Mononuclear cell (primary cell): ENCODE results near the gene OR52B2. TPM values are rescaled to one million over a fixed set of nuclear protein-coding genes. Genes with fewer than 3 reads are reported as not detected.

Experiments
- H3K27me3 ChIP-seq: 2 replicates; pipeline ENCODE4 v1.6.0; 2011; ENCODE audit warnings: low read length, control low read depth; ENCODE audit not compliant: insufficient read depth
- H3K4me1 ChIP-seq: 2 replicates; pipeline ENCODE4 v1.5.1; 2011; ENCODE audit warnings: mild to moderate bottlenecking, low read length, control low read depth; ENCODE audit not compliant: insufficient read depth
- H3K4me3 ChIP-seq: 2 replicates; pipeline ENCODE4 v1.5.1; 2011; ENCODE audit warnings: mild to moderate bottlenecking, low read length, moderate library complexity
- H3K9me3 ChIP-seq: 2 replicates; pipeline ENCODE4 v1.5.1; 2011; ENCODE audit warnings: low read depth, mild to moderate bottlenecking, control low read depth, low read length
- total RNA-seq: library from RNA; depleted of rRNA; stranded (reverse); fragments of >200 nt; gene quantifications from one replicate; pipeline ENCODE4 v1.2.3, GENCODE V29; 2012

Gene OR52B2
- total RNA-seq, 1 donor: not detected

- no peaks in the 10 kb centered on the region for H3K27me3 ChIP-seq
- peaks cover 35% of the 10 kb centered on the region for H3K4me1 ChIP-seq
Observed at GRCh38 chr11:6124245-6124644, 45.9 kb downstream of the OR52B2 start.

More at GRCh38 chr11:6124245-6124644, 45.9 kb downstream of the OR52B2 start:
- Histone ChIP-seq H3K4me3 (no peak overlapping the region), H3K9me3 (no peaks in the 10 kb centered on the region)

Other genes with a start within 250 kb of the OR52B2 start
- under 0.01 TPM for gene OR56A3, start 228.1 kb downstream of the OR52B2 start, total RNA-seq
- not detected for gene OR56A5, start 201.8 kb downstream of the OR52B2 start, total RNA-seq
- gene OR52L1, start 183.3 kb downstream of the OR52B2 start, total RNA-seq: not detected
- gene OR56A4, start 163.4 kb downstream of the OR52B2 start, total RNA-seq: not detected
- under 0.01 TPM for gene OR56A1, start 139.6 kb downstream of the OR52B2 start, total RNA-seq
- not detected for gene OR56B4, start 62.6 kb downstream of the OR52B2 start, total RNA-seq
- gene OR52W1, start 28.9 kb upstream of the OR52B2 start, total RNA-seq: not detected
- not detected for gene C11orf42, start 35.2 kb upstream of the OR52B2 start, total RNA-seq
- 27.6 TPM for gene FHIP1B, start 64.3 kb upstream of the OR52B2 start, total RNA-seq
- 0.21 TPM for gene CNGA4, start 68.8 kb upstream of the OR52B2 start, total RNA-seq
- not detected for gene CCKBR, start 89.5 kb upstream of the OR52B2 start, total RNA-seq
- gene CAVIN3, start 150.2 kb upstream of the OR52B2 start, total RNA-seq: 1.8 TPM
- gene SMPD1, start 220.1 kb upstream of the OR52B2 start, total RNA-seq: 21.1 TPM
- gene APBB1, start 248.8 kb upstream of the OR52B2 start, total RNA-seq: 57.1 TPM